GM19035 (cell line): ENCODE data around the gene ARHGAP27.
"Not testable (repeated sequence)": the region's sequence is repeated elsewhere in the genome, so short reads cannot be mapped to it uniquely, and the experiment has no call there.

ENCODE experiments used
- ATAC-seq: cut with Tn5 transposase; IDR thresholded peaks from one replicate; pipeline ENCODE4 v1.9.1; 2021; ENCODE audit not compliant: unreplicated experiment

The ARHGAP27 gene

GRCh38 chr17:45432405-45433158 is at the start of gene ARHGAP27:
TSS of gene ARHGAP27 (minus strand) at chr17:45432870. CDS start at chr17:45430279, 2,591 bp downstream.
- no peak for ATAC-seq

GRCh38 chr17:45482317-45482716 is 49.6 kb upstream of the ARHGAP27 start:
- ATAC-seq = not testable (repeated sequence)

GRCh38 chr17:45475436-45475835 is 42.8 kb upstream of the ARHGAP27 start:
- ATAC-seq = not testable (repeated sequence)

- not testable (repeated sequence) for ATAC-seq
Observed at GRCh38 chr17:45472249-45472648, 39.6 kb upstream of the ARHGAP27 start.

- not testable (repeated sequence) for ATAC-seq
Observed at GRCh38 chr17:45469204-45469563, 36.5 kb upstream of the ARHGAP27 start.

GRCh38 chr17:45468293-45469203 is 35.9 kb upstream of the ARHGAP27 start:
- ATAC-seq = not testable (repeated sequence)

- peak; percentile 86 for ATAC-seq
Observed at GRCh38 chr17:45461524-45462327, 29.1 kb upstream of the ARHGAP27 start.

GRCh38 chr17:45460422-45460821 is 27.8 kb upstream of the ARHGAP27 start:
- ATAC-seq = not testable (repeated sequence)

- ATAC-seq = not testable (repeated sequence)
Observed at GRCh38 chr17:45454341-45454740, 21.7 kb upstream of the ARHGAP27 start.

GRCh38 chr17:45453731-45454130 is 21.1 kb upstream of the ARHGAP27 start:
- not testable (repeated sequence) for ATAC-seq

GRCh38 chr17:45453225-45453534 is 20.5 kb upstream of the ARHGAP27 start:
- ATAC-seq = not testable (repeated sequence)

- not testable (repeated sequence) for ATAC-seq
Observed at GRCh38 chr17:45452329-45453224, 19.9 kb upstream of the ARHGAP27 start.

- ATAC-seq = not testable (repeated sequence)
Observed at GRCh38 chr17:45451660-45452059, 19.0 kb upstream of the ARHGAP27 start.

GRCh38 chr17:45451131-45451530 is 18.5 kb upstream of the ARHGAP27 start:
- ATAC-seq = no peak

GRCh38 chr17:45449708-45450329 is 17.1 kb upstream of the ARHGAP27 start:
- ATAC-seq = not testable (repeated sequence)

- ATAC-seq = not testable (repeated sequence)
Observed at GRCh38 chr17:45449260-45449659, 16.6 kb upstream of the ARHGAP27 start.

GRCh38 chr17:45448483-45448882 is 15.8 kb upstream of the ARHGAP27 start:
- ATAC-seq = not testable (repeated sequence)

- not testable (repeated sequence) for ATAC-seq
Observed at GRCh38 chr17:45448066-45448465, 15.4 kb upstream of the ARHGAP27 start.

- not testable (repeated sequence) for ATAC-seq
Observed at GRCh38 chr17:45447650-45448049, 15.0 kb upstream of the ARHGAP27 start.
